ENCODE results near the gene C1QL1.
A peak's percentile ranks its signal among the peaks of the same experiment; 100 is the strongest.
"Not testable (repeated sequence)": the region's sequence is repeated elsewhere in the genome, so short reads cannot be mapped to it uniquely, and the experiment has no call there.

Gene C1QL1

DNA sequence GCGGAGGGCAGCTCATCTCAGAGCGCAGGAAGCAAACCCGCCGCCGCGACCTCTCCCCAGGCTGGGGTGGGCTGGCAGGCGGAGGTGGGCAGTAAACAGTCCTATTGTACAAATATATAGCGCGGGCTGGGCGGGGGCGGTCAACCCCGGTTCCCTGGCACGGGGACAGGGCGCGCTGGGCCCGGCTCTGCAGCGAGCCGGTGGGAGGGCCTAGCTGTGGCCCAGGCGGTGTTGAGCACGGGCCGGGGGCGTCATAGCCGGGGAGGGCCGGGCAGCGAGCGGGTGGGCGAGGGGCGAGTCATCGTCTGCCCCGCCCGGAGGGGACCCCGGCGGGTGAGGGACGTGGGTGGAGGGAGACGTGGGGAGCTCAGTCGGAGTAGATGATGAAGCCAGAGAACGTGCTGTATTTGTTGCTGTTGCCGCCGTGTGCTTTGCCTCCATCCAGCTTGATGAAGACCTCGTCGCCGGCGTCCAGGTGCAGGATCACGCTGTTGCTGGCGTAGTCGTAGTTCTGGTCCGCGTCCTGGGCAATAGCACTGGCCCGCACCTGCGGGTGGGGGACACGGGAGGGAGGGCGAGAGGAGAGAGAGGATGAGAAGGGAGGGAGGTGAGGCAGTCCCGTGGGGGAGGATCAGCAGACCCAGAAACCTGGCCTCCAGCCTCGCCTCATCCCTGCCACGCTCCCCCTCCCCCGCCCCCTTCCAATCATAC lies 8.1 kb downstream of the C1QL1 start:
- no peak for DNase-seq

DNA sequence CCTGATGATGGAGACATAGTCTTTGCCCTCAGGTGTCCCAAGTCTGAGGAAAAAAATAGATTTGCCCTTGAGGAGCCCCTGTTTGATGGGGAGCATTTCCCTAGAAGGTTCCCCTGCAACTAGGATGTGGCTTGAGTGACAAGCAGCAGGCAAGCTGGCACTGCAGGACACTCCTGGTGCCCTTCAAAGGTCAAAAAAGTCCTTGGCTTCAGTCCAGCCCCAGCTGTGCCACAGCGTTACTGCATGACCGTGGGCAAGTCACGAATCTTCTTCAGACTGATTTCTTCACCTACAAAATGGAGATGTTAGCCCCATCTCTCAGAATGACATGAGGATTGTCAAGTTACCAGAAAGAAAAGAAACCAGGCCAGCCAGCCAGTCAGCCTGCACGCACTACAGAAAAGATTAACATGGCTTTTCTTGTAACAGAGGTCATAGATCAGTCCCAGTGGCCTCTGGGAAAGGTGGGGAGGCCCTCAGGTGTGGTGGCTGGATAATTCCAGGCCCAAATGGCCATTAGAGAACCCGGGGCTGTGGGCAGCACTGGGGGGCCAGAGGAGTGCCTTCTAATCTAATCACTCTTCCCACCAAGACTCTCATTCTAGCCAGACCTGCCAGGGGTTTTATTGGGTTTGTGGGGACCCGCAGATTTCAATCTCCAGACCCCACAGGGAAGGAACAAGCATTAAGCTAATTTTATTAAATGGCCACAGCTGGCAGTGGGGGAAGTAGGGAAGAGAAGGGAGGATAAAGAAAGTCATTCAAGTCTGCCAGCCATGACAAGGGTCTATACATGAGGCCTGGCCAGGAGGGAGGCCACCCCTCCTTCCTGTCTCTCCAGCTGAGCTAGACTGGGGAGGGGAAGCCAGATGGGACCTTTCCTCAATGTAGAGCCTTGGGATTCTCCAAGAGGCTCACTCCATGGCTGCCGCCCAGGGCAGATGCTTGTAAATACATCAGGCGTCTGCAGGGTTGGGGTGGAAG lies 10.8 kb downstream of the C1QL1 start:
- no peak for DNase-seq

DNA sequence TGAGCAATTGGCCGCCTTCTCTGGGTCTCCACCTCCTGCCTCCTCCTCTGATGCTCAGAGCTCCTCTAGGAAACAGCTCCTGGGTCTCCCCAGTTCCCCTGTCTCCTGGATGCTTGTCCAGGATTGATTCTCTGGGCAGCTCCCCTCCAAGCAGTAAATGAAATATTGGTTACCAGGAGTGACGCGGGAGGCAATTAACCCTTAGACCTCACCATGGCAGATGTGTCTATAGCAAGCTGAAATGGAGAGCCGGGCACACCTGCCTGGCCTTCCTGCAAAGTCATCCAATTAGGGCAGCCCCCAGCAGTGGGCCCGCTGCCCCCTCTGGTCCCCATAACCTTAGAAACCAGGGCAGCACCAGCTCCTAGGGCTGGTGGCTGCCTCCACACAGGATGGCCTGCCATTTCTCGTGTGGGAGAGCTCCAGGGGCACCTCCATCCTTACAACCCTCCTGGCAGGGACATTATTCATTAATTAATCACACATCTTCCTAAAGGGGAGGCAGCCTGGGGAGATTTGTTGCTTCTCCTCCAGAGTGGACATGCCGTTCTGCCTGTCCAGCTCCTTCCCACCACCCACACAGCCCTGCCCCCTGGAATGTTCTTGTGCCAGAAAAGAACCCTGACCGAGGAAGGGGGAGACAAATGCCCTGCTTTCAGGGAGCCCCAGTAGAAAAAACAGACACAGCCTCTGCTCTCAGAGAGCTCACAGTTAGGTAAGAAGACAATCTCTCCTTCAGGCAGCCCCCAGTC lies 12.3 kb downstream of the C1QL1 start:
- no peak for DNase-seq

DNA sequence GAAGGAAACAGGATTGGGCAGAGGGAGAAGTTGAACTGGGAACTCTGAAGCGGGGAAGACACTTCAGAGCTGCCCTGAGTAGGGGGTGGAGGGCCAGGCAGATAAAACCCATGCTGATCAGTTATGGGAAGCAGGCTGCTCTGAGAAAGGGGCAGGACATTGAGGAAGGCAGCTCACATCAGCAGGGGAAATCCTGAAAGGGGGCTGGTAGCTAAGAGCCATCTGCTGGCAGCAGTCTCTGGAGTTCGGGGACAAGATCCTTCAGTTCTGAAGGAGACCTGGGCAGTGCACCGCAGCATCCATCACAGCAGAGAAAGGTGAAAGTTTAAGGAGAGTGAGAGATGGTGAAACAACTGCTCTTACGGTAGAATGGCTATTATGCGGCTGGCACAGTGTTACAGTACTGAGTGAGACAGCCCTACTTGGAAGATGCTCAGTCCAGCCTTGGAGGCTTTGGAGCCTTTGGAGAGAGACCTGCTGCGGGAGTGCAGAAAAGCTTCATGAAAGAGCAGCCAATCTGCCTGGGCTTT lies 15.1 kb downstream of the C1QL1 start:
- DNase-seq = no peak

DNA sequence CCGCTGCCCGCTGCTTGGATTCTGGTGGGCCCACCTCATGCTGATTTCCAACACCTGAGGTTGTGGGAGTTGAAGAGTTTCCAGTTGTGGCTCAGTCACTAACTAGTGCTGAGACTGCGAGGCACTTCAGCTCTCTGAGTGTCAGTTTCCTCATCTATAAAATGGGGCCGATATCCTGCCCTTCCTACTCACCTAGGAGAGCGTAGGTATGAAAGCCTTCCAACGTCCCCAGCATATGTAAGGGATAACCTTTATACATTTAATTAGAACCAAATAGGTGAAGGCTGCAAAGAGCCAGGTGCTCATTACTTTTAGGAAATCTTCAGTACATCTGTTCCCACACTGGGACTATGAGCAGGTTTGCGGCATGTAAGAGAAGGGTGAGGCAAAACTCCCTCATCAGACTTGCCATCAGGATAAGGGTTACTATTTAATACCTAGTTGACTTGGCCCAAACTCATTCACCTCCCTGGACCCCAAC lies 19.7 kb downstream of the C1QL1 start:
- no peak for DNase-seq

DNA sequence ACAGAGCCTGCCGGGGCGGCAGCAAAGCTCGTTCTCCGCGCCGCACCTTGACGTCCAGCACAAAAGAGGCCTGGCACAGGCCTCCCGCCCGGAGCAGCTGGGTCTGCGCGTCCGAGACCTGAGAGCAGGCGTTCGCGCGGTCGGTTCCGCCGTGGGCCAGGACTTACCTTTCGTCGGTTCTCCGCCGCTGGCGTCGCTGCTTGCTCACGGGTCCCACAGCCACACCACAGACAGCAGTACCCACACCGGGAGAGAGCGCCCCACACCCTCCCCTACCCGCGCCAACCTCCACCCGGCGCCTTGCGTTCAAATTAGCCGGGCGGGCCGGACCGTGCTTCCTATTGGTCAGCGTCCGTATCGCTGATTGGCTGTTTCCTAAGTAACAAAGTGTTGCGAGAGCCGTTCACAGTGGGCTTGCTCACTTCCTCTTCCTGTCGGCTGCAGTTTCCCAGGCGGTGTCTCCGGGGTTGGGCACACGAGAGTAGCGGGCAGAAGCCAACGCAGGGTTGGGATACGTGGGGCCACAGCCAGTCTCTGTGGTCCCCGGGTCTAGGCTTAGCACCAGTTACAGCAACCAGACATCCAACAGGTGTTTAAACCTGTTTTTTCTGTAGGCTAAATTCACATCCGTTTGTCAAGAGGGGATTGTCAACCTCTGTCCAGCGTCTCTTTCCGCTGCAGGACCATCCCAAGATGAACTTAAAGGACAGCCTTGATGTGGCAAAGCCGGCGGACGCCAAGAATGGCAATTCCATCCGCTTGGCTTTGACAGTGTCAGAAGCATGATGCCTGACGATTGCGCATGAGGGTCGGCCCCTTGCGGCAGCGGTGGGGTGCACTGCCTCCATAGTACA lies 20.4 kb downstream of the C1QL1 start, which contains the start of gene KIF18B:
Gene KIF18B (minus strand): TSS at position 313 of the 854 bp plus-strand sequence. CDS start 11,429 bp downstream, outside the sequence.
- peak; percentile 80 for DNase-seq

DNA sequence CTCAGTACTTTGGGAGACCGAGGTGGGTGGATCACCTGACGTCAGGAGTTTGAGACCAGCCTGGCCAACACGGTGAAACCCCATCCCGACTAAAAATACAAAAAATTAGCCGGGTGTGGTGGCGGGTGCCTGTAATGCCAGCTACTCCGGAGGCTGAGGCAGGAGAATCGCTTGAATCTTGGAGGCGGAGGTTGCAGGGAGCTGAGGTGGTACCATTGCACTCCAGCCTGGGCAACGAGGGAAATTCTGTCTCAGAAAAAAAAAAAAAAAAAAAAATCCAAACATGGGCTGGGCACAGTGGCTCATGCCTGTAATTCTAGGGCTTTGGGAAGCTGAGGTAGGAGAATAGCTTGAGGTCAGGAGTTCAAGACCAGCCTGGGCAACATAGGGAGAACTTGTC lies 22.5 kb downstream of the C1QL1 start:
- not testable (repeated sequence) for DNase-seq

DNA sequence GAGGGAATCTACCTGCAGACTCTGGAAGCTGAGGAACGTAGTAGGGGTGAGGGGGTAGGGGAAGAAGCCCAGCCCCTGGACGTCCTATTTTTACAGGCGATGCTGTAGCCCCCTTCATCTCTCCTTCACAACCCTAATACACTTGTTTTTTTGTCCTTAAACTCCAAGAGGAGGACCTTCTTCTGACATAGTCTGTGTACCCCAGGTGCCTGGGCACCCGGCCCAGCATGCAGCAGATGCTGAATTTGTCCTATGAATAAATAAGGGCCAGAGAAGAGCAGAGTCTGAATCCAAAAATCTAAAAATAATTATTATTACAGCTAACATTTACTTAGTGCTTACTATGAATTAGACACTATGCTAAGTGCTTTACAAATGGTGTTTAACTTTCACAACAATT lies 25.6 kb downstream of the C1QL1 start:
- DNase-seq = no peak

DNA sequence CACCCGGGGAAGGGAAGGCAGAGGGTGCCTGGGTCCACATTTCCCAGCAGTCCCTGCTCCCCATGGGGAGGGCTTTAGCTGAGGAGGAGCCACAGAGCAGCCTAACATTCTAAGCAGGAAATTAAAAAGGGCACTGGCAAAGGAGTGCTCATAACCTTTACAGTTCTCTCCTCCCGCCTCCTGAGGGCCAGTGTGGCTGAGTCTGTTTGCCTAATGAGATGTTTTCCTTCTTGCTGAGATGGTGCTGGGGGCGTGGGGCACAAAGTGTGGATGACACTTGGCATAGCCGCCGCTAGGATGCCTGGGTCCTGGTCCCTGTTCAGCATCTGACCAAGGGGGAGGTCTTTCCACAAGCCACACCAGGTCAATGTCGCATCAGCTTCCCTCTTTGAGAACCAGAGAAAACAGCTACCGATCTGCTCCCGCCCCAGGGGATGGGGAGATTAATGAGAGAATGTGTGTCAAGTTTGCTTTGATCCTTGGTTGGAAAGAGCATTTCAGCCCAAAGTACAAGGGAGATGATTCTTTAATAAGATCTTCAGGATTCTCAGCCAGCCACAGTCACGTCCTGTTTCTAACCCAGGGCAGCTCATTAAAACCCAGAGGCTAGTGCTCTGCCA lies 26.3 kb downstream of the C1QL1 start:
- DNase-seq = no peak

DNA sequence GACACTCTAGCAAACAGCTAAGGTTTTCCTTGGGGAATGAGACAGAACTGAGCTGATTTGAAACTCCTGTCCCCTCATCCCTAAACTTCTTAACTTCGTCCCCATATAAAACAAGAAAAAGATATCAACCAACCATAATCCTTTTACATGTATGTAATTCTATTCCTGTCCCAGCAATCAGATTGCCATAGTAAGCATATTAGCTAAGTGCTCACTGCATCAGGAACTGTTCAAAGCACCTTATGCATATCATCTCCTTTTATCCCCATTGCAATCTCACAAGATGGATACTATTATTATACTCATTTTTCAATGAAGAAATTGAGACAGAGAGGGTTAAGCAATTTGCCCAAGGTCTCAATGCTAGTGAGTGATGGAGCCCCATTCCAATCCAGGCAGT lies 27.3 kb downstream of the C1QL1 start:
- DNase-seq = no peak

DNA sequence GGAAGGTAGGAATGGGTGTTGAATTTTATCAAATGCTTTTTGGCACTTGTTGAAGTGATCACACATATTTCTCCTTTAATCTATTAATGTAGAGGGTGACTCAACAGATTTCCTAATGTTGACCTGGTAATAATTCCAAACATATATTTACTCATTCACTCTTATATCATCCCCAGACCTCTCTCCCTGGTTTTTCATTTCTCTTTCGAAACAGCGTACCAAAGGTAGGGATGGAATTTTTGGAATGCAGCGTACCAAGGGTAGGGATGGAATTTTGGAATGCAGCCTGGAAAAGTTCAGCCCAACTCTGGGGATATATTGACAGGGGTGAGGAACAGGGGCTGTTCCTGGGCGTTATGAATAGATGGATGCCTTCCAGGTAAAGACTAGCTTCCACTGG lies 27.8 kb downstream of the C1QL1 start:
- no peak for DNase-seq

DNA sequence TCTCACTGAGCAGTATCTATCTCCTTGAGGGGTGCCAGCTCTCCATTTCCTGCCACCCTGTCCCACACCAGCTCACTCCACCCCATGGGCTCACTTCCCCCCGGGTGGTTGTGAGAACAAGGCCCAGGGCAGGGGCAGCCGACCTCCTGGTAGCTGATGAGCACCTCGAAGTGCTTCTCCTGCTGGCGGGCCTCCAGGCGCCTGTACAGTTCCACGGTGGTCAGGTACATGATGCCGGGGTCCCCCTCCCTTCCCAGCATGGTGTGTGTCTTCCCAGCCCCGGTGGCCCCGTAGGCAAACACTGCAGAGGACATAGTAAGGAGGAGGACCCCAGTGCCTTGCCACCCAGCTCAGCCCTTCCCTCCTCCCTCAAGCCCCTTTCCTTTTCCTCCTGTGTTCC lies 33.0 kb downstream of the C1QL1 start:
- no peak for DNase-seq

DNA sequence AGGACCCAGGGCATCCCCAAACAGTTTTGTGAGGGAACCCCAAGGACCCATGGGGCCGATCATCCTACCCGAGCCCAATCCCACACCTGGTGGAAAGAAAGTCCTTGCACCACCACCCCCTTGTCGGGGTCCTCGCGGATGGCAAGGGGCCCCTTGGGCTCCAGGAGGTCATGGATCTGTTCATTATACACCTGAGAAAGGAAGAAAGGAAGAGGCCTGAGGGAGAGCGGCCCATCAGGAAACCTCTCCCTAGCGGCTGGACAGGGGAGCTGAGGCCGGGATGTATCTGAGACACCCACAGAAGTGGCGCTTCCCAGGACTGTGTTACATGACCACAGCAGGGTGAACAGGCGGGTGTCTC lies 33.4 kb downstream of the C1QL1 start:
- DNase-seq = no peak

DNA sequence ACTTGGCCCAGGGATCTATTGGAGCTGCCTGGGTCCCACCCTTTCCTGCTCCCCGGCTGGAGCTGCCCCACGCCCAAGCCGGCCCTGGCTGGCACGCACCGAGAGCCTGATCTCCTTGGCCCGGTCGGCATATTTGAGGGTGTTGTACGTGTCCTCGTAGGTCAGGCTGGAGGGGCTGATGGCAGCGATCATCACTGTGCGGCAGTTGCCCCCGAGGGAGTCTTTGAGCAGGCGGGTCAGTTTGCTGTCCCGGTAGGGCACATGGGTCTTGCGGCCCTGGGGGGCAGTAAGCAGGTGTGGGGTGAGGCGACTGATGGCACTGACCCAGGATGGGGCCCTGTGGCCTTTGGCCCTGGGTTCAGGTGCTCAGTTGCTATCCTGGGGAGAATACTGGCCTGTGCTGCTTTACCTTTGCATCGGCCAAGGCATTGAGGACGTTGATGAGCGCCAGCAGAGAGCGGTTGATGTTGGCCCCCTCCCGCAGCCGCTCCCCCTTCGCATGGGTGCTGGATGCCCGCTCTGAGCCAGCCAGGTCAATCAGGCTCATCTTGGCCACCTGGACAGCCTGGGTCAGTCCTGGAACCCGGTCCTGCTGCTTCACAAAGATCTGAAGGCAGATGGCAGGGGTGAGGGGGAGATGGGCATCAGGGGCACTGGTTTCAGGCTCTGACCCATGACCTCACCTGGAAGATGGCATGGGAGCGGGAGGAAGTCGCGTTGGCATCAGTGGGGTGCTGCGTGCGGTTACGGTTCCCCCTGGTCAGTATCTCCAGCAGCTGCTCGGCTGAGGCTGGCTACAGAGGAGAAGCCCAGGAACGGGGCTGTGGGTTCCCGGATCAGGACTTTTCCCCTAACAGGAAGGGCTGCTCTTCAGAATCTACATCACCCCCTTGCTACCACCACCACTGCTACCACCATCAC lies 34.0 kb downstream of the C1QL1 start:
- DNase-seq = no peak

DNA sequence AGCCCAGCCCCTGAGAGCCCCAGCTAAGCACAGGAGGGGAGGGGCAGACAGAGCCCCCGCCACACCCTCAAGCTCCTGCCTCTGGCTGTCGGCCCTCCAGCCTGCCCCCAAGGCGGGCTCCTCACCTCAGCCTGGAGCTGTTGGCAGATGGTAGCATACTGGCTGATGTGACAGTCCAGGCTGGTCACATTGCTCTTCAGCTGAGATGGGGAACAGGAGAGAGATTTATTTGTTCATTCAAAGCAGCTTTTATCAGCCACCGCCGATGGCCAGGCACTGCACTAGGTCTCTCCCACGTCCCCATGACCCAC lies 35.4 kb downstream of the C1QL1 start:
- no peak for DNase-seq

DNA sequence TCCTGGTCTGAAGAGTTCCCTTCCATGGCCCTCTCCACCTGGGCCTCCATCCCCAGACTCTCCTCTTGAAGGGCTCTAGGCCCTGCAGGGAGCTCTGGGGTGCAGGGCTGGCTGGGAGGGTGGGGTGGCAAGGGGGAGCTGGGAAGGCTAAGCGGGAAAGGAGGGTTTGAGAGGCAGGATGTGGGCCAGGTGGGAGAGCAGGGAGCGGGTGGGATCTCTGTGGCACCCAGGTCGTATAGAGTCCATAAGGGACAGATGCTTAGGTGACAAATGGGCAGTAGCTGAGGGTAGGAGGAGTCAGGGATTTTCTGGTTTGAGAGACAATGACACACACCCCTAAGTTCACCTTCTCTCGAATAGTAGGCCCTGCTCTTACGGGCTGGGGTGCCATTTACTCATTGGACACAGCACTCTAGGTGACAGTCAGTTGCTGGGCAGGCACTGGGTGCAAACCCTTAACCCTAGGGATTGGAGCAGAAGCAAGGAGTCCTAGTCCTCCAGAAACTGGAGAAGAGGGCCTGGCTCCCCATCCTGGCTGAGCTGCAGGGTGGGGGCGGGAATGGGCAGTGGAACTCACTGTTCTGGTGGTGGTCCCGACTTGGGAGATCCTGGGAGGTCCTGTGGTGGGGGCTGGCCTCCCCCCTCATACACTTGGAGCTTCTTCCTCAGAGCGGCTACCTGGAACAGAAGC lies 35.9 kb downstream of the C1QL1 start:
- no peak for DNase-seq

DNA sequence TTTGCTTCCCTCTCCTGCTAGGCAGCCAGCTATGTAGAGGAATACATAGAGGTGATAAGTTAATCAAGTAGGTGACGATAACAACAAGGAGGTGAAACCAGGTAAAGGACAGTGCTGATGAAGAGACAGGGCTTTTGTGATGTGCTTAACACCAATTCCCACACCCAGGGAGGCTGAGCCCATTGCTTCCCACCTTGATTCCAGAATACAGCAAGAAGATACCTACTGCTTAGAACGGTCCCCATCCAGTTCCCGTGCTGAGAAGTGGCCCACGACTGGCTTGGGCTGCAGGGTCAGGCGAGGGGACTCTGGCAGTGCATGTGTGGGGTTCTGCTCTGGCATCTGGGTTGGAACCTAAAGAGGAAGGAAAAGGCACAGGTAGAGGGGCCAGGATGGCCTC lies 36.7 kb downstream of the C1QL1 start:
- DNase-seq = no peak

DNA sequence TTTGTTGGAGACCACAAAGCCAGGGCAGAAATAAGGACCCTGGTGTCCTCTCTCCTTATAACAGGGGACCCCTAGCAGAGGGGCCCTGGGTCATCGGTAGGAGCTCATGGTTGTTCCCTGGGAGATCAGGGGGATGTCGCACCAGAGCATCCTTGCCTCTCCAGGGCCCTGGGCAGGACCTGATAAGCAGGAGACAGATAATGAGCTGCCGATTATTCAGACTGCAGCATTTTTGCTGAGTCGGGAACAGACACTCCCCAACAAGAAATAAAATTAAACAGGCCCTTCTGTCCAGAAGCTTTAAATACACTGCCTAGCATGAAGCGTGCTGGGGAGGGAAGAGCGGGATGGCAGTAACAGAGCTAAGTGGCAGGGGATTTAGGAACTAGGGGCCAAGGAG lies 37.4 kb downstream of the C1QL1 start:
- DNase-seq = no peak

DNA sequence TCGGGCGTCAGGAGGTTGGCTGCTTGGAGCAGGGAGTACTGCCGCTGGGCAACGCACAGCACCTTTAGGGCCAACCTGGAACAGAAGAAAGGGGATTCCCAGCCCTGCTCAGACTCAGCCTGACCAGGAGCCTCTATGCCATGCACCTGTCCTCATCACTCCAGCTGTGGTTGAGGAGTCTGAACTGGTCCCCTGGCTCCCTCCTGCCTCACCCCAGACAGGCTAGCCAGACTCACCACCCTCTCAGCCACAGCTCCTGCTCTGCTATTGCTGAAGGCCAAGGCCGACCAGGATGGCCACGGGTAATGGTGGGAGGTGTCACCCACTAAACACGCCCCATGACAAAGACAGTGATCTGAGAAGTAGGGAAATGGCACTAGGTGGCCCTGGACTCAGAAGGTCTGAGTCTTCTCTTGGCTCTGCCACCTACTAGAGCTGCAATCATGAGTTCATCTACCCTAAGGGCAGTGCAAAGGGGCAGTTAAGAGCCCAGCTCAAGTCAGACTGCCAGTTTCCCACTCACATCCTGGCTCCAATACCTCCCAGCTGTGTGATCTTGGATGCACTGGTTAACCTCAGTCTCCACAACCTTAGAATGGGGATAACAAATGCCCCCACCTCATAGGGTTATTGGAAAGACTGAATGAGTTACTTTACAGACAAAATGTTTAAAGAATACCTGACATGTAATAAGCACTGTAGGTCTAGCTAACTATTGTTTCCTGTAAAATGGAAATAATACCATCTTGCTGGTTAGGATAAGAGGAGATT lies 39.0 kb downstream of the C1QL1 start:
- DNase-seq = no peak
